Thyroid gland (tissue), 4 donors: ENCODE results near the gene CEP350.

Source experiments
- POLR2A ChIP-seq, 2 donors: fragments of 450-650 bp; IDR thresholded peaks; one replicate each; pipeline ENCODE4 v1.6.1; 2017; ENCODE audit warnings: antibody characterized with exemption in 2 of 2, mild to moderate bottlenecking in 2 of 2, moderate library complexity in 1 of 2
- TF ChIP-seq, protein P1 (sequence below), 6 experiments: fragments of 200-600 bp in 3 of 6; fragments of 450-650 bp in 3 of 6; sonication (generic) in 3 of 6; IDR thresholded peaks; one replicate each; pipeline ENCODE4 v1.5.1; 2016 to 2019; ENCODE audit warnings: antibody characterized with exemption in 6 of 6, mild to moderate bottlenecking in 2 of 6, inconsistent platforms in 1 of 6, moderate library complexity in 1 of 6

DNA sequence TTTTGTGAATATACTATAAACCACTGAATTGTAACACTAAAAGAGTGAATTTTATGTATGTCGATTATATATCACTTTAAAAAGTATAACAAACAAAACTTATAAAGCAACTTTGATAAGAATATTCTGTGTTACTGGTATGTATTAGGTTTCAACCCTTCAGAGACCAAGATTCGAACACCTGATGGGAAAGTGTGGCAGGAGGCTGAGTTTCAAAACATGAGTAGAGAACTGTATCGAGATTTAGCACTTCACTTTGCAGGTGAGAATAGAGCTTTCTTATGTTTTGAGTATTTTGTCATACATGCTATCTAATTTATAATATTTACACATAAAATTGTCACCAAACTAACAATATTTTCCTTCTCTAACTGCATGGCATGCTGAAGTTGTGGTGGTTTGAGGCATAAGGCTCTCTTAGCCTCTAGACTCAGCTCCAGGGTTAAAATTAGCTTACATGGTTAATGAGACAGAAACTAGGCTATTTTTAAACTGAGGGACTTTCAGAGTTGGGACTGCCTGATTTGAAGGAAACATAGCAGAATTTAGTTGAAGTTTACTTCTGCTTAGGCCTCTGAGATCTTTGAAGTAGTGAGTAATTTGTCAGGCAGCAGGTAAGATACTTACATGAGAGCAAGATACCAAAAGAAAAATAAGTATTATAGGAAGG, 48.6 kb downstream of the CEP350 start:
- TF ChIP-seq, protein P1, sequence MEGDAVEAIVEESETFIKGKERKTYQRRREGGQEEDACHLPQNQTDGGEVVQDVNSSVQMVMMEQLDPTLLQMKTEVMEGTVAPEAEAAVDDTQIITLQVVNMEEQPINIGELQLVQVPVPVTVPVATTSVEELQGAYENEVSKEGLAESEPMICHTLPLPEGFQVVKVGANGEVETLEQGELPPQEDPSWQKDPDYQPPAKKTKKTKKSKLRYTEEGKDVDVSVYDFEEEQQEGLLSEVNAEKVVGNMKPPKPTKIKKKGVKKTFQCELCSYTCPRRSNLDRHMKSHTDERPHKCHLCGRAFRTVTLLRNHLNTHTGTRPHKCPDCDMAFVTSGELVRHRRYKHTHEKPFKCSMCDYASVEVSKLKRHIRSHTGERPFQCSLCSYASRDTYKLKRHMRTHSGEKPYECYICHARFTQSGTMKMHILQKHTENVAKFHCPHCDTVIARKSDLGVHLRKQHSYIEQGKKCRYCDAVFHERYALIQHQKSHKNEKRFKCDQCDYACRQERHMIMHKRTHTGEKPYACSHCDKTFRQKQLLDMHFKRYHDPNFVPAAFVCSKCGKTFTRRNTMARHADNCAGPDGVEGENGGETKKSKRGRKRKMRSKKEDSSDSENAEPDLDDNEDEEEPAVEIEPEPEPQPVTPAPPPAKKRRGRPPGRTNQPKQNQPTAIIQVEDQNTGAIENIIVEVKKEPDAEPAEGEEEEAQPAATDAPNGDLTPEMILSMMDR (IDR thresholded peaks at IDR 0.05) = no peak
- no peak for TF ChIP-seq POLR2A (IDR thresholded peaks at IDR 0.05)
